ENCODE results near the gene PSMG3.

- TF ChIP-seq POLR2AphosphoS5 (IDR thresholded peaks at IDR 0.05; ENCODE audit: borderline replicate concordance, low read depth, low read length): no peak
- no peak for TF ChIP-seq EZH2 (IDR thresholded peaks at IDR 0.05)
These were observed 37.2 kb downstream of the PSMG3 start for GRCh38 chr7:1532456-1533254.

Measured in SK-N-MC (cell line).